ENCODE measurements around the gene USP3. TPM values are rescaled to one million over a fixed set of nuclear protein-coding genes. Genes with fewer than 3 reads are reported as not detected.

Gene USP3
- total and polyA plus RNA-seq, 2 of the 4 experiments (the other 2 are of a cell fraction), result 17.3 to 52.3 TPM

- peak overlapping the region; percentile 84 for H3K4ac ChIP-seq (ENCODE audit: low read depth, low read length)
- H3K27ac ChIP-seq (ENCODE audit: insufficient read depth, low read length), result no peak overlapping the region
- 100% methylated on average over 3 of the region's 9 CpGs; no CpG with 5 or more reads in 1 of the 2 experiments for WGBS, 2 experiments (ENCODE audit: extremely low coverage in 2 of 2, insufficient read length in 1 of 2)
- no peak overlapping the region for H4K5ac ChIP-seq (ENCODE audit: low read depth, low read length)
- no peaks in the 10 kb centered on the region for H3K27me3 ChIP-seq (ENCODE audit: control insufficient read depth, insufficient read depth, low read length)
- no peak for DNase-seq
- ChIA-PET POLR2A (ENCODE audit: unreplicated experiment) (no interaction called here), CTCF (interaction anchor here (0.6 to 1.9 kb wide), 2 partner anchors 8 to 11 kb away, joined by 4 to 6 read pairs; no protein-coding TSS in a partner anchor)
- no peak for ATAC-seq (ENCODE audit: low read depth)
- peak overlapping the region; percentile 70 for H2BK5ac ChIP-seq (ENCODE audit: low read depth, low read length, poor library complexity, severe bottlenecking)
- peak overlapping the region; percentile 11; the same call in 2 of the 3 replicates for H2BK15ac ChIP-seq (ENCODE audit: low read depth, low read length)
- H3K9me3 ChIP-seq (ENCODE audit: control insufficient read depth, insufficient read depth, low read length), result no peaks in the 10 kb centered on the region
- H4K20me1 ChIP-seq (ENCODE audit: insufficient read depth, low read length), result no peaks in the 10 kb centered on the region
- dilution Hi-C loops (cut with HindIII; ENCODE audit: low sequenced_read_pairs, unreplicated experiment), result no loop called here
- no peak overlapping the region for H3K4me3 ChIP-seq (ENCODE audit: insufficient read depth, low read depth, low read length)
- H3K79me1 ChIP-seq (ENCODE audit: low read depth in 1 of 2, low read length in 2 of 2), result peaks cover 0 to 8% of the 10 kb centered on the region in 2 experiments; a peak in 1 of 4 replicates
- no TSS peak for BruUV-seq (replicated peaks)
- H2AK9ac ChIP-seq (replicated peaks; ENCODE audit: low read depth, low read length, poor library complexity), result peak overlapping the region; percentile 66
- peak overlapping the region; percentile 37; the same call in 1 of the 2 replicates for H2BK120ac ChIP-seq (ENCODE audit: low read depth, low read length)
- peak overlapping the region in 1 of 2 experiments; percentile 14; a peak in 1 of 4 replicates for H4K8ac ChIP-seq (ENCODE audit: low read depth in 2 of 2, low read length in 2 of 2)
- peaks cover 26% of the 10 kb centered on the region for H3K9me1 ChIP-seq (ENCODE audit: insufficient read depth, low read length)
- H3K4me2 ChIP-seq (ENCODE audit: low read depth, low read length), result no peak overlapping the region
- H3K23ac ChIP-seq (ENCODE audit: low read depth, low read length), result no peak overlapping the region
- in situ Hi-C loops (cut with MboI; ENCODE audit: low sequenced_read_pairs), result no loop called here
- H3K18ac ChIP-seq (ENCODE audit: low read depth, low read length), result peak overlapping the region; percentile 58; the same call in 1 of the 2 replicates
- H3K56ac ChIP-seq (ENCODE audit: extremely low read depth, insufficient read depth, low read length), result no peak overlapping the region
- no peak overlapping the region for H3K9ac ChIP-seq (ENCODE audit: low read depth, low read length)
- TF ChIP-seq POLR2A (IDR thresholded peaks at IDR 0.05; ENCODE audit: low read depth, low read length) (no peak), CEBPB (IDR thresholded peaks at IDR 0.05; ENCODE audit: low read depth, low read length) (no peak), BHLHE40 (IDR thresholded peaks at IDR 0.05; ENCODE audit: low read depth, low read length) (no peak), NFE2L2 (IDR thresholded peaks at IDR 0.05; ENCODE audit: low read depth, low read length) (no peak), SMC3 (IDR thresholded peaks at IDR 0.05; ENCODE audit: low read depth, low read length) (no peak), CHD1 (IDR thresholded peaks at IDR 0.05; ENCODE audit: low read depth, low read length) (no peak), MAFK (IDR thresholded peaks at IDR 0.05; ENCODE audit: low read depth, low read length) (no peak)
- H3K36me3 ChIP-seq (ENCODE audit: control insufficient read depth, insufficient read depth, low read length), result no peaks in the 10 kb centered on the region
- H4K91ac ChIP-seq (ENCODE audit: insufficient read depth, low read depth, low read length), result peak overlapping the region; percentile 36; the same call in 1 of the 2 replicates
- peak overlapping the region; percentile 47 for H2AFZ ChIP-seq (replicated peaks; ENCODE audit: low read length, poor library complexity)
- peak overlapping the region; percentile 94 for H2AK5ac ChIP-seq (ENCODE audit: low read depth, low read length)
- peaks cover 27% of the 10 kb centered on the region for H3K4me1 ChIP-seq (ENCODE audit: control insufficient read depth, insufficient read depth, low read length)
- intact Hi-C loops (cut with micrococcal nuclease), result no loop called here
- peak overlapping the region; percentile 47; the same call in 1 of the 2 replicates for H2BK20ac ChIP-seq (ENCODE audit: low read depth, low read length)
- H3K14ac ChIP-seq (replicated peaks; ENCODE audit: low read depth, low read length), result peak overlapping the region; percentile 78
These were observed 29.5 kb upstream of the USP3 start for GRCh38 chr15:63474810-63475316.
